ENCODE measurements around the gene SAP30.

The SAP30 gene, protein sequence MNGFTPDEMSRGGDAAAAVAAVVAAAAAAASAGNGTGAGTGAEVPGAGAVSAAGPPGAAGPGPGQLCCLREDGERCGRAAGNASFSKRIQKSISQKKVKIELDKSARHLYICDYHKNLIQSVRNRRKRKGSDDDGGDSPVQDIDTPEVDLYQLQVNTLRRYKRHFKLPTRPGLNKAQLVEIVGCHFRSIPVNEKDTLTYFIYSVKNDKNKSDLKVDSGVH

DNA sequence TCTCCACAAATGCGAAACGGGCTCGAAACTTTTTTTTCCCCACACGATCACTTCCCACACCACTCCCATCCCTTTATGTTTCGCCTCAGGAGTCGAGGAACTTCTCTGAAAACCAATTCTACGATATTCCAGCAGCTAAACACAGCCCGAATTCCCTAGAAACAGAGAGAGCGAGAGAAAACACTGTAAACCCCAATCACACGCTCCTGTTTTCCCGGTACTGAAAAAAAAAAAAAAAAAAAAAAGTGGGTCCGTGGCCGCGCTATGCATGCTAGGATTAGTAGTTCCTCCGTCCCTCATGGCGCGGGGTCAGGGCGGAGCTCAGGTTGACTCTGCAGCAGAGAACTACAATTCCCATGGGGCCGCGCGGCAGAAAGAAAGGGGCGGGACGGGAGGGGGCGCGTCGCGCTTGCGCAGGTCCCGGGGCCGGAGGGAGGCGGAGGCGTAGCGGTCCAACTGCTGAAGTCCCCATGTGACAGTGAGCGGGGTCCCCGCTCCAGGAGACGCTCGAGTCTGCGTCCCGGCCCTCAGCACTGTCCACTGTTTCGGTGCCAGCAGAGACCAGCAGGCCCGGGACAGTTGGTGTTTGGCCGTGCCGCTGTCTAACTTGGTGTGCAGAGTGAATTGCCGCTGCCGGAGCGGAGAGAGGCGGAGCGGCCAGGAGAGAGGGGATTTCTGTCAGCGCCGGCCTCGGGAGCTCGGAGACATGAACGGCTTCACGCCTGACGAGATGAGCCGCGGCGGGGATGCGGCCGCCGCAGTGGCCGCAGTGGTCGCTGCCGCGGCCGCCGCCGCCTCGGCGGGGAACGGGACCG, at the start of gene SAP30:
SAP30 (plus strand) TSS at position 478 of the 815 bp plus-strand sequence; CDS start at position 707, 229 bp downstream.
- peak; percentile 91 for DNase-seq (ENCODE audit: low read depth)

DNA sequence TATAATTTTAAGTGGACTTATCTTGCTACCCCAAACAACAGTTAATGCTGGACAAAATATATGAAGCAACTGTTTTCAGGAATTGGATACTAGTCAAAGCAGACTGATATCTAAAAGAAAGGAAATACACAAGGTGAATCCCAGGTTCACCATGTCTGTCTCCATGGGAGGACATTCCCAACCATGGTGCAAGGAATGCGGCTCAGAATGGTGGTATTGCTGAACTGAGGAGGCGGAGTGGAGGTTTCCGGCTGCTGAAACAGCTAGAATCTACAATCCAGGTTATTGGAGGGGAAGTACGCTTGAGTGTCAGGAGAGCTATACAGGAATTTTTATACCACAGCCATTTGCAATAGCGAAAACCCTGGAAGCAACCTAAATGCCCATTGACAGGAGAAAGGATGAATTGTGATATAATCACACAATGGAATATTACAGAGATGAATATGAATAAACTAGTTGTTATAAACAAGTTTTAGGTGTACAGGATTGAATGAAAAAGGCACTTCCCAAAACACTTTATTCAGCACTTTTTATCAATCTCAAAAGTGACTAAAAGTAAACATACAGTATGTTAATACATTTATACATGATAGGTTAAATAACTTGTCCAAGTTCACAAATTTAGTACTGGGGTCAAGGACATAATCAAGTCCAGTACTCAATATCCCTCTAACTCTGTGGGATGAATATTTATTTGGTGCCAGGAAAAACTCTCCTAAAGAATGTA, 45.6 kb upstream of the SAP30 start:
- DNase-seq (ENCODE audit: low read depth): no peak

DNA sequence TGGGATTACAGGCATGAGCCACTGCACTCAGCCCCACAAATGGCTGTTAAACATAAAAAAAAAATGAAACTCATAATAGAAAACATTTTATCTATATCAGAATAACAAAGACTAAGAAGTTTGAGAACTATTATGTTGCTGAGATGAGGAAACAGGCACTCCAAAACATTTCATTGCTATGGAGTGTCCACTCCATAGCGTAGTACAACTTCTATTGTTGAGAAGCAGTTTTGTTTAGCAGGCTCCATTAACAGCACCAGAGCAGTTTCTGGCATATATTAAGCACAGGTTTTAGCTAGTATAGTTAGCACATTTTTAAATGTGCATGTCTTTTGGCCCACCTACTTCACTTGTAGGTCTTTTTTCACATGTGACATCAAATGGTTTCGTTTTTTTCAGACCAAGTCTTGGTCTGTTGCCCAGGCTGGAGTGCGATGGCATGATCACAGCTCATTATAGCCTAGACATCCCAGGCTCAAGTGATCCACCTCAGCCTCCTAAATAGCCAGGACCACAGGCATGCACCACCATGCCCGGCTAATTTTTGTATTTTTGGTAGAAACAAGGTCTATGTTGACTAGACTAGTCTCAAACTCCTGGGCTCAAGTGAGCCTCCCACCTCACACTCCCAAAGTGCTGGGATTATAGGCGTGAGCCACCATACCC, 42.4 kb upstream of the SAP30 start:
- DNase-seq (ENCODE audit: low read depth): no peak

DNA sequence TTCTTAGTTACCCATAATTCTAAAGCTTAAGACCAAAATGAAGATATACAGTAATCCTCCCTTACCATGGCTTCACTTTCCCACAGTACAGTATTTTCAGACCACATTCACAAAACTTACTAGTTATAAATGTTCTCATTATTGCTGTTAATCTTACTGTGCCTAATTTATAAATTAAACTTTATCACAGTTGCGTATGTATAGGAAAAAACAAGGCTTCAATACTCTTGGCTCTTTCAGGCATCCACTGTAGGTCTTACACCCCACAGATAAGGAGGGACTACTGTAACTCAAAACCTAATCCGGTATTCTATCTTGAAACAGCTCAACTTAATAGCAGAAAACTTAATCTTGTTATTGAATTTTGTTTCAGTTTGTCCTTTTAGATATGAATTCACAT, 40.2 kb upstream of the SAP30 start:
- DNase-seq (ENCODE audit: low read depth): no peak

DNA sequence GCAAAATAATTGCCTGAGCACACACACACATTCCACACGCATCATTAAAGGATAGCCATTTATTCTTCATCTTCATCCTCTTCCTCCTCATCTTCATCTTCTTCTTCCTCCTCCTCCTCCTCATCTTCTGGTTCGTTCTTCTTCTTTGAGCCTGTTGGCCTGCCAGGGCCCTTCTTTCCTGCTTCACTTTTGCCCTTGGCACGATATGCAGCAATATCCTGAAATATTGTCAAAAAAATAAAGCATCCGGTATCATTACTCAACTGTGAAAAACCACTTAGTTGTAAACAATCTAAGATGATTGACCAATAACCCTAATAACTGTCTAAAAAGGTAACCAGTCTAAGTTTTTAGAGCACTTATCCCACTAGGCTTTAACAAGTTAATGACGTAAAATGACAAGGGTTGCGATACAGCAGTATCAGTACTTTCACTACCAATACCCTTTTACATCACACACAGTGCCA, 38.7 kb upstream of the SAP30 start:
- DNase-seq (ENCODE audit: low read depth): no peak

DNA sequence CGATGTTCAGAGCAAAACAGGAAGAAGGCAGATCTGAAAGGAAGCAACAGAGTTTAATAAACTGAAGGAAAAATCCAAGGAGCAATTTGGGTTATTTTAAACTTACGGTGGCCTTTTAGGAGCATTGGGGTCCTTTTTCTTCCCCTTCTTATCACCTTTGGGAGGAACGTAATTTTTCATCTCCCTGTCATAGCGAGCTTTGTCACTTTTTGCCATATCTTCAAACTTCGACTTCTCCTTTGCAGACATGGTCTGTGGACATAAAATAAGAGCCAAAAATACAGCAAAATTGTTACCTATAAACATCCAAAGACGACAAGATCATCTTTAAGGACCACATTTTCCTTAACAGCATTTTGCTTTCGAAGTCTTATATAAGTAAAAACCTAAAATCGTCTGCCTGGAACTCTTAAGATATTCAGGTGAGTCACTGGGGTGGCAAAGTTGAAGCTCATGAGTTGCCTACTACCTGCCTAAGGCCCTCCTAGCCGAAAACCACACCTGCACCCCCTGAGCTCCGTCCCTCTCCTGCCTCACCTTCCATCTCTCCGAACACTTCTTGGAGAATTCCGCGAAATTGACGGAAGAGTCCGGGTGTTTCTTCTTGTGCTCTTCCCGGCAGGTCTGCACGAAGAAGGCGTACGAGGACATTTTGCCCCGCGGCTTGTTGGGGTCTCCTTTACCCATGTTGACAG, 37.6 kb upstream of the SAP30 start:
- no peak for DNase-seq (ENCODE audit: low read depth)

DNA sequence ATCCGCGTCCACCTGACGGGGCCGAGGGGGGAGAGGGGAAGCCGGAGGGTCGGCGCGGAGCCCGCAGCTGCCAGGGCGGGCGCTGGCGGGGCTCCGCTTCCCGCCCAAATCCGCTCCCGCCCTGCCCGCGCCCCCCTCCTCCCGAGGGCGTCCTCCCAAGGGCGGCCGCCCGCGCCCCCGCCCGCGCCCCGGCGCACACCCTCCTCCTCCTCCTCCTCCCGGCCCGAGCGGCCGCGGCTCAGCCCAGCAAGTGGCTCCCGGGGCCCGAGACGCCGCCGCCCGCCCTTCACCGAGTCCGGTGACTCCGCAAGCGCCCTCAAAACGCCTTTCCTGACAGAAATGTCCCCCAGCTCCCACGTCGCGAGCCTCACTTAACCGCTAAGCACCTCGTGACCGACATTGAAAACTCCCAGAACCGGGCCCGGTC, 37.1 kb upstream of the SAP30 start:
- DNase-seq (ENCODE audit: low read depth): no peak

DNA sequence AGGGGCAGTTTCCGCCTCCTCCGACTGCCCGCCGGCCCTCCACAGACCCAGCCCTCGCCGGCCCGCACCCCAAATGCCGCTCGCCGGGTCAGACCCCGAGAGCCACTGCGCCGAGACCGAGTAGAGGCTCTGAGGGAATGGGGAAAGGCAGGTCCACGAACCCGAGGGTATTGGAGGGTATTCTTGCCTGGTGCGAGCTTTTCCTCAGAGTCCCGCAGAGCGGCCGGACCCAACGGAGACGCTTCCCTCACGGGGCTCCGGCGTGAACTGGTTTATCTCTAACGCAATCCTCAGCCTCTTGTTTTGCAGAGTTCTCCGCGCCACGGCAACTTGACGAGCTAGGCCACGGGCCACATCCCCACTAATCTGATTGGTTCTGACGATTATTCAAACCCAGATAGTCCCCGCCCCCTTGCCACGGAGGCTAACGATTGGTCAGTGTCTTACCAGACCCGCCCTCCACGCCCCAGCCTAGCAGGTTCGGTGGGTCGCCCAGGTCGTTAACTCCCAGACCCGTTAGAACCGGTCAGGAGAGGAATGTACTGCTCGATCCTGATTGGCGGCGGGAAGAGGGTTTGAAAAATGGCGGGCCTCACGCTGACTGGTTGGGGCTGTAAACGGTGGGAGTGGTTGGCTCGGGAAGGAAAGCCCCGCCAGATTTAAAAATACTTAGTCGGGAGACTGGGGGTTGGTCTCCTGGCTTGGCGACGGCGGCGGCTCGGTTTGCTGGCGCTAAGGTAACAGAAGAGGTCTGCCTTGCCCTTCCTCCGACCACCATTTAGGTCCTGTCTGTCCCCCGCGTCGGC, 36.5 kb upstream of the SAP30 start, which contains the start of gene HMGB2:
HMGB2 (minus strand) TSS at position 274 of the 806 bp plus-strand sequence. CDS start 709 bp downstream, outside the sequence.
- DNase-seq (ENCODE audit: low read depth): peak; percentile 98

DNA sequence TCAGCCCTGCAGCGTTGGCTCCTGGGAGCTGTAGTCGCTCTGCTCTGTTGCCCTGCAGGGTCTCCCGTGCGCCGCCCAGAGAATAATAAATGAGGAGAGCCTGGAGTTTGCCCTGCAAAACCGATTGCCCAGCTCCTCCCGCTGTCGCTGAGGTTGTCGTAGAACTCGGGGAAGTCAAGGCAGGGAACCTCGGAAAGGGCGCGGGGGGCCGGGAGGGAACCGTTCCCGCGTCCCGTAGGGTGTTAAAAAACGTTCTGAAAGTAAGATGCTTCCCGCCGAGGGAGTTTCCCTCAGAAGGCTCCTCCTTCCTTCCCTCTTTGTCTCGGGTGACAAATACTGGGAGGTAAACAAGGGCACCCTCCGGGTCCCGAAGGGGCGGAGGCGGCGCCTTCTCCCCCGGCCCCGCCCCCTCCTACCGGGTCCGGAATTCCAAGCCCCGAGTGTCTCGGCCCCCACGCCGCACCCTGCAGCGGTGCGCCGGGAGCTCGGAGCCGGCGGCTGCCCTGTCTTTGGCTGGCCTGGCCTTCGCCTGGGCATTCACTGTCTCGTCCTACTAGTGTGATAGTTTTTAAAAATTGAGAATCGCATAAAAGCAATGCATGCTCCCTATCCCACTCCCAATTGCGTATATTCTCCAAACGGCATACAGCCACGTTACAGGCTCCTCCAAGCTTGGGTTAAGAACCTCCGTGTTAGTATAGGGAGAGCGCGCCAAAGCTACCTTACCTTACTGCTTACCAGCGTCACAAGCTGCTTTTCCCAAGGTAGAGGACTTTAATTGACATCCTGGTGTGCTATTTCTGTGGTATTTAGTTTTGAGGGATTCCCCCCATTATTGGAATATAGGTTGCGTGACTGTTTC, 35.6 kb upstream of the SAP30 start:
- DNase-seq (ENCODE audit: low read depth): no peak

DNA sequence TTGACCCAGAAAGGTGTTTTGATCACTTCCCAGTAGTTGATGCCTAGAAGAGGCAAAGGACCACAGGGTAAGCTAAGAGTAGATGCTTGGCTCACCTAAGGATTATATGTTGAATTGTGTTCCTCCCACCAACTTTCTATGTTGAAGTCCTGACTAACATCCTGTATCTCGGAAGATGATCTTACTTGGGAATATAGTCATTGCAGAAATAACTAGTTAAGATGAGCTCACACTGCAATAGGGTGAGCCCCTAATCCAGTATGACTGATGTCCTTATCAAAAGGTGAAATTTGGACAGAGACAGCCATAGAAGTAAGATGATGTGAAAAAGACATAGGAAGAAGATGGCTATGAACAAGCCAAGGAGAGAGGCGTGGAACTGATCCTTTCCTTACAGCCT, 33.3 kb upstream of the SAP30 start:
- DNase-seq (ENCODE audit: low read depth): no peak

DNA sequence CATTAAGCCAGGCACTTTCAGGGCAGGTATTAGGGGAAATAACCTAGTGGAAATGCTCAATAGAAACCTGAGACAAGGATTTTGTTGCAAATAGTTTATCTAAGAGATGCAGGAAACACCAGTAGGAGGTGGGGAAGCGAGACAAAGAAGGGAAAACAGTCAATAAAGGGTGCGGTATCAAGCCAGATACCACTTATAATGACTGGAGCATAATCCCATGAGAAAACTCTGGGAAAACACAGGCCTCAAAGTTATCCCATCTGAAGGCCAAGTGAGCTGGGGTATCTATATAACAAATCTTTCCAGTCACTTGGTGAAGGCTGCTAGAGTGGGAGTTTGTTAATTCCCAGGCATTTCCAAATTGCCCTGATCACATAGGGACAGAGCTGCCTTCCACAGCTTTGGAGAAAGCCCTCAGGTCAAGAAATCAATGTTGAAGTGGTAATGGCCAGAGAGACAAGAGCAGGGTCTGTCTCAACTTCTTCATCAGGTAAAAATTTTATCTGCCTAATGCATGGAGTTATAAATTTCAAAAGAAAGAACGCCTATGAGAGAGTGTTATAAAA, 26.8 kb upstream of the SAP30 start:
- no peak for DNase-seq (ENCODE audit: low read depth)

DNA sequence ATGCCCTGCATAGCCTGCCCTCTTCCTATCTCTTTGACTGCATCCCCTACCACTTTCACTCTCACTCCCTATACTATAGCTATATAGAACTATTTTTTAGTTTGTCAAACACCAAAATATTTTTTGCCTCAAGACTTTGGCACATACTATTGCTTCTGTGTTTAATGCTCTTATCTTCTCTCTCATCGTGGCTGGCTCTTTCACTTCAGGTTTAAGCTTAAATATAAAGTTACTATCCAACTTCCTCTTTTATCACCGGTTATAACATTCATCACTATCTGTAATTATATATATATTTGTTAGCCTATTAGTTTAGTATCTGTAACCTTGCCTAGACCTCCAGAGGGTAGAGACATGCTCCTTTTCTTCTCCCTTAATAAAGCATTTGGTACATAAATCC, 25.1 kb upstream of the SAP30 start:
- DNase-seq (ENCODE audit: low read depth): no peak

DNA sequence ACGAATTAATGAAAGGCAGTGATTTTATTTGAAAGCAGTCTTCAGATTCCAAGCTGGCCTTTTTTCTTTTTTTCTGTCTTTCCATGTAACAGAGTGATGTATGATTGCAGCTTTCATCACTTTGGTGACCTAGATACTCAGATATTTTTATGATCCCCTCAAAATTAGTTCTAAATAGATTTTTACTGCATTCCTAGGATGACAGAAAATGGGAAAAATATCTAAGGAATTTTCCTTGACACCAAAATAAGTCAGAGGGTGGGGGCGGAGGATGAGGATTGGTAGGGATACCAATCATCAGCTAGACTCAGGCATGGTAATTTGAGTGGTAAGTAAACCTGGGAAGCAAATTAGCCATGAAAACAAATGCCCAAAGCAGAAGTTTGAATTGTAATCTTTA, 24.7 kb upstream of the SAP30 start:
- no peak for DNase-seq (ENCODE audit: low read depth)

DNA sequence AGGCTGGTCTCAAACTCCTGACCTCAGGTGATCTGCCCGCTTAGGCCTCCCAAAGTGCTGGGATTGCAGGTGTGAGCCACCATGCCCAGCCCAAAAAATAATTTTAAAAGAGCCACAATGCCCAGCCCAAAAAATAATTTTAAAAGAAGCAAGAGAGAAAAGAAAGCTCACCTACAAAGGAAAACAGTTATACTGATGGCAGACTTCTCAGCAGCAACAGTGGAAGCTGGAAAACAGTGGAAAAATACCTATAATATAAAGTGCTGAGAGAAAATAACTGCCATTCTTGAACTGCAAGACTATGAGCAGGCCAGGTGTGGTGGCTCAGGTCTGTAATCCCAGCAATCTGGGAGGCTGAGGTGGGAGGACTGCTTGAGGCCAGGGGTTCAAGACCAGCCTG, 23.3 kb upstream of the SAP30 start:
- no peak for DNase-seq (ENCODE audit: low read depth)

DNA sequence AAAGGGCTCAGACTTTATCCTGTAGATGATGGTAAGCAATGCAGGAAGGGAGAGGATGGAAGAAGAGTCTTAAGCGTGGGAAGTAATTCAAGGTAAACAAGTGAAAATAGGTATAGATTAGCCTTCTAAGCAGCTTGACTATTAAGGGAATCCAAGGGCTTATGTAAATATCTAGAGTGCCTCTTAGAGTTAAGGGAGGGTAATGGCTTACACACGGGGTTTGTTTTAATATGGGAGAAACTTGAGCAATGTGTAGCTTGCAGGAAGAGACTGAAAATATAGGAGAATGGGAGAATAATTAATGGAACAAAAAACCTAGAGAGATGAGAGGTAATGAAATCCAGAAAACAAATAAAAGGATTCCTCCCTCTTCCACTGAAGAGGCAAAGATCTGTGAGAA, 12.8 kb upstream of the SAP30 start:
- no peak for DNase-seq (ENCODE audit: low read depth)

DNA sequence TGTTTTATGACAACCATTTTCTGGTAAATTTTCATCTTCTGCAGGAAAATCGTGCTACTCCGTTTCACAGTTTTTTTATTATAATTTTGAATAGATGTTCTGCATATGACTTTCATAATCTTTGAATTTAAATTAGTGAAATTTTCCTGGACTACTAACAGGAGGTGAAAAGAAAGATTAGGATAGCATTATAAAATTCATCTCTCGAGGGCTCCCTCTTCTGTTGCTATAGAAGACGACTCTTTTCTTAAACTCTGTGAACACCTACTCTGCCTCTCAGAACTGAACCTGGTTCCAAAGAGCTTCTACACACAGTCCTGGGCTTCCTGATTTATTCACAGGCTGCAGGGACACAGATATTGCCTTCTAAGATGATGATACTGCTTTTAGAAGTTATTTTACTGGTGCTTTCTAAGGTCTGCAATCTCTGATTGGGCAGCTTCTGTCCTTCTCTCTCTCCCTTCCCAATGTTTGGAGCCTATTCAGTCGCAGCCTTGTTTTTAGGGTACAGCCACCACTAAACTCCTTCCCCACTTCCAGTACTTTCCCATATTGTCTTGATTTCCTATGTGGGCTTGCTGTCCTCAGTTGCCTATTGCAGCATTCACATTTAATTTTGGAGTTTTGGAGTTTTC, 10.1 kb upstream of the SAP30 start:
- DNase-seq (ENCODE audit: low read depth): no peak

DNA sequence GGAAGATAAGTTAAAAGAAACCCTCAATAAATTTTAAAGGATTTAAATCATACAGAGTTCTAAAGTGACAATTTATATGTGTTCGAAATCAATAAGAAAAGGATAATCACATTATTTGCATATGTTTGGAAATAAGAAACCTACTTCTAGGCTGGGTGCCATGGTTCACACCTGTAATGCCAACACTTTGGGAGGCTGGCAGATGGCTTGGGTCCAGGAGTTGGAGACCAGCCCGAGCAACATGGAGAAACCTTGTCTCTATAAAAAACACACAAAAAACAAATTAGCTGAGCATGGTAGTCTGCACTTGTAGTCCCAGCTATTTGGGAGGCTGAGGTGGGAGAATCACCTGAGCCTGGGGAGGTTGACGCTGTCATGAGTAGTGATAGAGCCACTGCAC, 8.1 kb upstream of the SAP30 start:
- no peak for DNase-seq (ENCODE audit: low read depth)

DNA sequence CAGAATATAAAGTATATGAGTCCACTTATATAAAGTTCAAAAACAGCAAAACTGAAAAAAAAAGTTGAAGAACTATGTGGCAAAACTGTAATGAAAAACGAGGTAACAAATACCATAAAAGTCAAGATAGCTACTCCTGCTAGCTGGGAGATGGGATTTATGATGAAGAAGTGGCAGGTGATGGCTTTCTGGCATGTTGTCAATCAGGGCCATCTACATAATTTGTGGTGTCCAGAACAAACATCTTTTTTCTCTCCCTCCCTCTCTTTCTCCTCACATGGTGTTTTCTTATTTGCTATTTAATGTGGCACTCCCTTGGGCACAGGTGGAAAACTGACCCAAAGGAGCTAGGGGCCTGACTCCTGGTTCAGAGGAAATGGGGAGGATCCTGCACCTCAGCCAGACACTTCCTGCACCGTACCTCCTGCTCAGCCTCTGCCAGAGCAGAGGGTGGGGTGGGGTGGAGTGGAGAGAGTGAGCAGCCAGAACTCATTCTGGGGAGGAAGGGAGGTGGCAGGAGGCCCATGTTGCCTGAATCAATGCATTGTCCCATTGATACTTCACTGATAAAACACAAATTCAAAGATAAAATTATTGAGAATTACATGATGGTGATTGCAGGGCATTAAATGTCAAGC, 5.3 kb upstream of the SAP30 start:
- DNase-seq (ENCODE audit: low read depth): no peak

Measured in stimulated activated CD8-positive, alpha-beta memory T cell treated with anti-CD3 and anti-CD28 coated beads, Interleukin-7, amount 100 ng/mL, for 24 hours (primary cell).